Body of pancreas (tissue), 4 donors: ENCODE measurements around the gene STRA8.

Experiments
- CTCF ChIP-seq, 7 experiments: fragments of 450-650 bp in 4 of 7; fragments of 200-600 bp in 3 of 7; sonication (generic) in 3 of 7; IDR thresholded peaks; one replicate each; pipeline ENCODE4 v1.5.1; 2016 to 2019; ENCODE audit warnings: antibody characterized with exemption in 7 of 7
- POLR2A ChIP-seq, 3 donors: fragments of 450-650 bp; IDR thresholded peaks; one replicate each; pipeline ENCODE4 v1.6.1; 2016; ENCODE audit warnings: antibody characterized with exemption in 3 of 3, mild to moderate bottlenecking in 2 of 3

GRCh38 chr7:135282561-135283254 lies 49.1 kb downstream of the STRA8 start:
- TF ChIP-seq CTCF (IDR thresholded peaks at IDR 0.05) (no peak), POLR2A (IDR thresholded peaks at IDR 0.05) (no peak)
